Neural cell (in vitro differentiated cells): Measurements from ENCODE around the gene GAREM2. TPM values are rescaled to one million over a fixed set of nuclear protein-coding genes. Genes with fewer than 3 reads are reported as not detected.

ENCODE experiments used
- H2AFZ ChIP-seq: fragments of 200-600, 300-800 bp; sonication (generic), shearing (Covaris generic); 2 replicates; pipeline ENCODE4 v1.6.0; 2014; ENCODE audit warnings: low read depth, mild to moderate bottlenecking, antibody characterized with exemption, low read length, moderate library complexity
- H3F3A ChIP-seq: fragments of 200-600 bp; shearing (Covaris generic); 2 replicates; pipeline ENCODE4 v1.6.1; 2016; ENCODE audit warnings: mild to moderate bottlenecking, moderate library complexity, mixed read lengths, antibody characterized with exemption, low read length; ENCODE audit not compliant: insufficient read depth, poor library complexity, severe bottlenecking
- H3K27ac ChIP-seq: fragments of 200-600, 300-800 bp; sonication (generic), shearing (Covaris generic); 2 replicates; pipeline ENCODE4 v1.5.1; 2014; ENCODE audit warnings: mild to moderate bottlenecking, low read length, moderate library complexity
- H3K27me3 ChIP-seq: fragments of 300-800, 200-600 bp; sonication (generic), shearing (Covaris generic); 2 replicates; pipeline ENCODE4 v1.6.0; 2014; ENCODE audit warnings: mild to moderate bottlenecking, low read depth, low read length, moderate library complexity; ENCODE audit not compliant: insufficient read depth
- H3K36me3 ChIP-seq: fragments of 300-800, 200-600 bp; sonication (generic), shearing (Covaris generic); 2 replicates; pipeline ENCODE4 v1.5.1; 2014; ENCODE audit warnings: mild to moderate bottlenecking, antibody characterized with exemption, low read length, moderate library complexity; ENCODE audit not compliant: insufficient read depth
- H3K4me2 ChIP-seq: fragments of 300-800, 200-600 bp; sonication (generic), shearing (Covaris generic); 2 replicates; pipeline ENCODE4 v1.6.0; 2014; ENCODE audit warnings: mild to moderate bottlenecking, low read length
- H3K4me3 ChIP-seq: fragments of 300-800, 200-600 bp; sonication (generic), shearing (Covaris generic); 2 replicates; pipeline ENCODE4 v1.5.1; 2014; ENCODE audit warnings: mild to moderate bottlenecking, low read length, moderate library complexity
- H3K79me2 ChIP-seq: fragments of 200-600 bp; shearing (Covaris generic); replicated peaks from 2 replicates; pipeline ENCODE4 v1.6.0; 2014; ENCODE audit warnings: mild to moderate bottlenecking, low read length, moderate library complexity; ENCODE audit not compliant: insufficient read depth
- H3K9ac ChIP-seq: fragments of 300-800, 200-600 bp; sonication (generic), shearing (Covaris generic); 2 replicates; pipeline ENCODE4 v1.6.1; 2016; ENCODE audit warnings: mild to moderate bottlenecking, low read length, mixed read lengths
- H3K9me2 ChIP-seq: fragments of 200-600 bp; shearing (Covaris generic); 2 replicates; pipeline ENCODE4 v1.6.1; 2016; ENCODE audit warnings: mild to moderate bottlenecking, low read length, mixed read lengths; ENCODE audit not compliant: insufficient read depth
- H3K9me3 ChIP-seq: fragments of 200-600, 300-800 bp; sonication (generic), shearing (Covaris generic); 2 replicates; pipeline ENCODE4 v1.6.1; 2016; ENCODE audit warnings: mild to moderate bottlenecking, mixed run types, low read length, moderate library complexity, mixed read lengths
- H4K20me1 ChIP-seq: fragments of 200-600 bp; shearing (Covaris generic); 2 replicates; pipeline ENCODE4 v1.6.1; 2016; ENCODE audit warnings: mild to moderate bottlenecking, mixed run types; ENCODE audit not compliant: insufficient read depth
- EP300 ChIP-seq: fragments of 450-650 bp; conservative IDR thresholded peaks from 2 replicates; pipeline ENCODE4 v1.6.1; 2014; ENCODE audit warnings: antibody characterized with exemption, mild to moderate bottlenecking, moderate library complexity; ENCODE audit not compliant: poor library complexity, severe bottlenecking
- EZH2 ChIP-seq: fragments of 200-600, 300-800 bp; shearing (Covaris generic), sonication (generic); IDR thresholded peaks from 2 replicates; pipeline ENCODE4 v1.6.1; 2014; ENCODE audit warnings: antibody characterized with exemption, low read length, borderline replicate concordance, mild to moderate bottlenecking; ENCODE audit not compliant: insufficient read depth, poor library complexity, severe bottlenecking
- MXI1 ChIP-seq: fragments of 450-650 bp; conservative IDR thresholded peaks from 2 replicates; pipeline ENCODE4 v1.6.1; 2014; ENCODE audit warnings: antibody characterized with exemption, mild to moderate bottlenecking; ENCODE audit not compliant: poor library complexity, severe bottlenecking
- POLR2AphosphoS5 ChIP-seq: IDR thresholded peaks from 2 replicates; pipeline ENCODE4 v1.6.1; 2012
- RAD21 ChIP-seq: fragments of 450-650 bp; conservative IDR thresholded peaks from 2 replicates; pipeline ENCODE4 v1.6.1; 2014; ENCODE audit warnings: antibody characterized with exemption, mild to moderate bottlenecking, moderate library complexity
- REST ChIP-seq: IDR thresholded peaks from 2 replicates; pipeline ENCODE4 v1.6.1; 2012; ENCODE audit warnings: borderline replicate concordance
- SMC3 ChIP-seq: fragments of 450-650 bp; conservative IDR thresholded peaks from 2 replicates; pipeline ENCODE4 v1.6.1; 2014; ENCODE audit warnings: antibody characterized with exemption, mild to moderate bottlenecking, moderate library complexity; ENCODE audit not compliant: poor library complexity
- TAF1 ChIP-seq: IDR thresholded peaks from 2 replicates; pipeline ENCODE4 v1.6.1; 2012; ENCODE audit warnings: low read depth
- polyA plus RNA-seq: library from polyadenylated mRNA; depleted of rRNA; stranded (reverse); fragments of >200 nt; gene quantifications from 2 replicates; pipeline ENCODE4 v1.2.3, GENCODE V29; 2014
- TF ChIP-seq, protein P1 (sequence below): fragments of 450-650 bp; IDR thresholded peaks from 2 replicates; pipeline ENCODE4 v1.5.1; 2014; ENCODE audit warnings: antibody characterized with exemption, mild to moderate bottlenecking, moderate library complexity; ENCODE audit not compliant: poor library complexity, severe bottlenecking

GAREM2 gene
- polyA plus RNA-seq, 1 donor from 2014 or later, result 3.2 TPM

DNA sequence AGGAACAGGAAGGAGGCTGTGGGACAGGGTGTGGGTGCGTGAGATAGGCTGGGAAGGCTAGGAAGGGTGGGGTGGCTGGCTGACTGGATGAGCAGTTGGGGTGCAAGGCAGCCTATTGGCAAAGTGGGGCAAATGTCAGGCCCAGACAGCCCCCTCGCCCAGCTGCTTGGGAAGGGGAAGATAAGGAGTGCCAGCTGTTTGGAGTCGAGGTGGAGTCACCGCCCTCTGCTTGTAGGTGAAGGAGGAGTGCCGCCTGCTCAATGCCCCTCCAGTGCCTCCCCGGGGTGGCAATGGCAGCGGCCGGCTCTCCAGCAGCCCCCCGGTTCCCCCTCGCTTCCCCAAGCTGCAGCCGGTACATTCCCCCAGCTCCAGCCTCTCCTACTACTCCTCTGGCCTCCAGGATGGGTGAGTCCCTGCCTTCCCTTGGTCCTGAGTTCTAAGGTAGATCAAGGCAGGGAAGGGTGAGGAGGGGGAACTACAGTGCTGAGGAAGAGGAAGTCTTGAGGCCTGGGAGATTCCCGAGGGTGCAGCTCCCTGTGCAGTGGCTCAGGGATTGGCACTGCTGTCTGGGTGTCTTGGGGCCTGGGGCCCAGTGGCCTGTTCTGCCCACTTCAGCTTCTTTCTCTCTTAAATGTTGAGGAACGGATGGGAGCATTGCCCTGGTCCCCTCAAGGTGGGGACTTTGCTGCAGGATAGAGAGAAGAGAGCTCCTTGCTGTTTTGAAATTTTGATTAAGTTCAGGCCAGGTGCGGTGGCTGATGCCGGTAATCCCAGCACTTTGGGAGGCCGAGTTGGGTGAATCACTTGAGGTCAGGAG is 13.3 kb downstream of the GAREM2 start:
- H3K27me3 ChIP-seq, result no peaks in the 10 kb centered on the region
- H3K9ac ChIP-seq, result no peak overlapping the region
- no peaks in the 10 kb centered on the region for H3K9me2 ChIP-seq
- no peak overlapping the region for H3K4me3 ChIP-seq
- H2AFZ ChIP-seq, result no peak overlapping the region
- no peaks in the 10 kb centered on the region for H3F3A ChIP-seq
- H3K79me2 ChIP-seq, result no peaks in the 10 kb centered on the region
- no peak overlapping the region for H3K27ac ChIP-seq
- no peaks in the 10 kb centered on the region for H4K20me1 ChIP-seq
- TF ChIP-seq, protein P1, sequence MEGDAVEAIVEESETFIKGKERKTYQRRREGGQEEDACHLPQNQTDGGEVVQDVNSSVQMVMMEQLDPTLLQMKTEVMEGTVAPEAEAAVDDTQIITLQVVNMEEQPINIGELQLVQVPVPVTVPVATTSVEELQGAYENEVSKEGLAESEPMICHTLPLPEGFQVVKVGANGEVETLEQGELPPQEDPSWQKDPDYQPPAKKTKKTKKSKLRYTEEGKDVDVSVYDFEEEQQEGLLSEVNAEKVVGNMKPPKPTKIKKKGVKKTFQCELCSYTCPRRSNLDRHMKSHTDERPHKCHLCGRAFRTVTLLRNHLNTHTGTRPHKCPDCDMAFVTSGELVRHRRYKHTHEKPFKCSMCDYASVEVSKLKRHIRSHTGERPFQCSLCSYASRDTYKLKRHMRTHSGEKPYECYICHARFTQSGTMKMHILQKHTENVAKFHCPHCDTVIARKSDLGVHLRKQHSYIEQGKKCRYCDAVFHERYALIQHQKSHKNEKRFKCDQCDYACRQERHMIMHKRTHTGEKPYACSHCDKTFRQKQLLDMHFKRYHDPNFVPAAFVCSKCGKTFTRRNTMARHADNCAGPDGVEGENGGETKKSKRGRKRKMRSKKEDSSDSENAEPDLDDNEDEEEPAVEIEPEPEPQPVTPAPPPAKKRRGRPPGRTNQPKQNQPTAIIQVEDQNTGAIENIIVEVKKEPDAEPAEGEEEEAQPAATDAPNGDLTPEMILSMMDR, result no peak
- no peak for TF ChIP-seq REST
- no peak for TF ChIP-seq TAF1
- no peak for TF ChIP-seq EZH2
- TF ChIP-seq POLR2AphosphoS5, result no peak
- TF ChIP-seq MXI1, result no peak
- no peak for TF ChIP-seq SMC3
- TF ChIP-seq EP300, result no peak
- TF ChIP-seq RAD21, result no peak
- H3K36me3 ChIP-seq, result no peaks in the 10 kb centered on the region
- H3K4me2 ChIP-seq, result no peak overlapping the region
- H3K9me3 ChIP-seq, result no peaks in the 10 kb centered on the region

DNA sequence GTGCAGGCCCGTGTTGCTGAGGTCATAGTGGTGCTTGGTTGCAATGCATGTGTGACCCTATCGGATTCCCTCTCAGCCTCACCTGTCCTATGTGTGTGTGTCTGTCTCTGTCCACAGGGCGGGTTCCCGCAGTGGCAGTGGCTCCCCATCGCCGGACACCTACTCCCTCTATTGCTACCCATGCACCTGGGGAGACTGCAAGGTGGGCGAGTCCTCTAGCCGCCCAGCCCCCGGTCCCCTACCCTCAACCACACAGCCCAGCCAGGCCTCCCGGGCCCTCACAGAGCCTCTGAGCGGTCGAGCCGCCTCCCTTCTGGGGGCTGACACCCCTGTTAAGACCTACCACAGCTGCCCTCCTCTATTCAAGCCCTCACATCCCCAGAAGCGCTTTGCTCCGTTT is 14.2 kb downstream of the GAREM2 start:
- H3K4me2 ChIP-seq, result no peak overlapping the region
- no peak overlapping the region for H3K9ac ChIP-seq
- no peaks in the 10 kb centered on the region for H3F3A ChIP-seq
- H3K36me3 ChIP-seq, result no peaks in the 10 kb centered on the region
- H3K4me3 ChIP-seq, result no peak overlapping the region
- H3K27ac ChIP-seq, result no peak overlapping the region
- TF ChIP-seq, protein P1, result no peak
- TF ChIP-seq EP300 (no peak), SMC3 (no peak), MXI1 (no peak), RAD21 (no peak), EZH2 (no peak), TAF1 (no peak), REST (no peak), POLR2AphosphoS5 (no peak)
- H3K9me2 ChIP-seq, result no peaks in the 10 kb centered on the region
- H3K79me2 ChIP-seq, result no peaks in the 10 kb centered on the region
- no peaks in the 10 kb centered on the region for H4K20me1 ChIP-seq
- no peaks in the 10 kb centered on the region for H3K9me3 ChIP-seq
- no peak overlapping the region for H2AFZ ChIP-seq
- no peaks in the 10 kb centered on the region for H3K27me3 ChIP-seq
